ENCODE results near the gene RTP4.

Gene RTP4

GRCh38 chr3:187368251-187369088 is at the start of gene RTP4:
Gene RTP4 (plus strand): TSS chr3:187368385. CDS start chr3:187368442, 57 bp downstream.
- peak; percentile 31 for DNase-seq

GRCh38 chr3:187318819-187319616 is 49.2 kb upstream of the RTP4 start:
- peak; percentile 68 for DNase-seq

DNA sequence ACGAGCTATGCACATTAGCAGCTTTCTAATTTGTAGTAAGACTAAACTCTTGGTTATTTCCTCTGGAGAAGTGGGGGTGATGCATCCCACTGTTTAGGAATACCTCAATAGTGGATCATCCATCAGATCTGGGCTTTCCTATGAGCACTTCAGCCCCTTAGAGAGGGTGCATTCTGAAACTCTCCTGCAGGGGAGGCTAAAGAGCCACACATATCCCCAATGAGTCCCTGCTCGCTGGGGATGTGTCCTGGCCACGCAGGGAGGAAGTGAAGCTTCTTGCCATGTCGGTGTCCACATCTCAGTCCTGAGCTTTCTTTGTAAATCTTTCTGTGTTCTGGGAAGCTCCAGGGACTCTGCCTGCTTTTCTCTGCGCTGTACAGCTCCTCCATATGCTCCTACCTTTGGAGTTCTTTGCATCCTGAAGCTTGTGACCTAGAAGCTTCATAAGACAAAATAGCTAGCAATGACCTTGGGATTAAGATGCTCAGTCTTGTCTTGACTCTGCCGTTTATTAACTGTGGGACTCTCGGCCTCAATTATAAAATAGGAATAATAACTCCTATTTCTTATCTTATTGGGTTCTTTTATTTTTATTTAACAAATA is 48.4 kb upstream of the RTP4 start:
- DNase-seq: peak; percentile 66

DNA sequence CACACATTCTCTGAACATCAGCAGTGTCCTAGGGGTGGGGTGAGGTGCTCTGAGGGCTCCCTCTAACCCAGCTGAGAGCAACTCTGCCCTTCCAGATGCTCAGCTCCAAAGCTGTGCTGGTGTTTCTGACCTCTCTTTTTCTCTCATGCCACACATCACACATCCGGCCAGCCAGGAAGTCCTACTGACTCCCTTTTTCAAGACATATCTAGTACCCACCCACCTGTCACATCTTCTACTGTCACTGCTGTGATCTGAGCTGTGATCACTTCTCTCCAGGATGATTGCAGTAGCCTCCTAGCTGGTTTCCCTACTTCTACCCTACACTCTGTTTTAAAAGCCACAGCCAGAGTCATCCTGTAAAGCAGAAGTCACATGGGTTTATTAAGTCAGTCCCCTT is 46.4 kb upstream of the RTP4 start:
- no peak for DNase-seq

DNA sequence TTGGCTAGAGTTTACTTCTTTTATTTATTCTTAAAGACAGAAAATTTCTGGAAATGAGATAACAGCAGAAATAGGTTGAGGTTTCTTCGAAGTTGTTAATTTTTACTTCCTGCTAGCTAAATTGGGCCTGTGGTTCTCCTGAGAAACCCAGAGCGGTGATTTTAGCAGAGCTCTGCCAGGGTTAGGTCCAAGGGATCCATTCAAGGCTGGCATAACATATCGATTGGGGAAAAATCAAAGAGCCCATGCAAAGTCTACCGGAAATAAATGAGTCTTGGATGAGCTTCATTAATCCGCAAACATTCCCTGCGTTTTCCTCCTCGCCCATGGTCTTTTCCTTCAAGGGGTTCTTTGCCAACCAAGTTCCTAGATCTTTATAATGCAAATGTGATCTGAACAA is 45.9 kb upstream of the RTP4 start:
- DNase-seq: no peak

DNA sequence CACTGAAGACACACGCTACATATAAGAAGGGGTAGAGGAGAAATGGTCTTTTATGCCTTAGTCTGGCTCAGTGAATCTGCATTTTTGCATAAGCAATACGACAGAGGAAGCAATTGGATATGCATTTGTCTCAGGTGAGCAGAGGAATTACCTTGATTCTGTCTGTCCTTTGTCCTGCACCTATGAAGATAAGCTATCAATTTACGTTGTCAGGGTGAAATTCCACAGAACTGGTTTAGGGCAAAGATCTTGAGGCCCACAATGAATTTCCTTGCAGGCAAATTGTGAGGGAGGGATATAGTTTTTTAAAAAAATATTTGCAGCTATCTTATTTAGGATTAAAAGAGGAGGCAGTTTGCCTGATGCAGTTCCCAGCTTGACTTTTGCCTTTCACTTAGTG is 45.1 kb upstream of the RTP4 start:
- no peak for DNase-seq

DNA sequence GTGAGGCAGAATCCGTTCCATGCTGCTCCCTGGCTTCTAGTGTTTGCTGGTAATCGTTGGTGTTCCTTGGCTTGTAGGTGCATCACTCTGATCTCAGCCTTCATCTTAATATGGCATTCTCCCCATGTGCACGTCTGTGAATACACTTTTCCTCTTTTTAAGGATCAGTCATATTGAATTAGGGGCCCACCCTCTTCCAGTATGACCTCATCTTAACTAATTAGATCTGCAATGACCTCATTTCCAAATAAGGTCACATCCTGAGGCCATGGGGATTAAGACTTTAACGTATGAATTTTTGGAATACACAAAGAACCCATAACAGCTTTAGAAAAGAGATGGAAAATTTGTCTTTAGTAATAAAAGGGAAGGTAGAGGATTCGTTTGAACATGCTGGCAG is 42.6 kb upstream of the RTP4 start:
- no peak for DNase-seq

GRCh38 chr3:187327845-187328244 is 40.3 kb upstream of the RTP4 start:
- no peak for DNase-seq

DNA sequence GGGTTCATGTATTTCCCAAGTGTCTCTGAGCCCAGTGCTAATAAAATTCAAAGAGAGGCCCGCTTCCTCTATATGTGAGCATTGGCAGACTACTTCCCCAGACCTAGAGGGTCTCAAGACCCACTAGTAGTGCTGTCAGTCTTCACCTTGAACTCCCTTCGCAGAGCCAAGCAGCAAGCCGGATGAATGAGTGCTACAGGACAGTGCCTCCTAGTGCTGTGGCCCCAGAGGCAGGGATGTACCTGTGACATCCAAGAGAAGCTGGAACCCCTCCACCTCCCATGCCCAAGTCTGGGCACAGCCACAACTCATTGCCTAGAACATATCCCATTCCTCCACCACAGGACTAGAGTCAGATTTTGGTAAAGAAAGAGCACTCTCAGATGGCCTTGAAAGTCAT is 39.5 kb upstream of the RTP4 start:
- no peak for DNase-seq

DNA sequence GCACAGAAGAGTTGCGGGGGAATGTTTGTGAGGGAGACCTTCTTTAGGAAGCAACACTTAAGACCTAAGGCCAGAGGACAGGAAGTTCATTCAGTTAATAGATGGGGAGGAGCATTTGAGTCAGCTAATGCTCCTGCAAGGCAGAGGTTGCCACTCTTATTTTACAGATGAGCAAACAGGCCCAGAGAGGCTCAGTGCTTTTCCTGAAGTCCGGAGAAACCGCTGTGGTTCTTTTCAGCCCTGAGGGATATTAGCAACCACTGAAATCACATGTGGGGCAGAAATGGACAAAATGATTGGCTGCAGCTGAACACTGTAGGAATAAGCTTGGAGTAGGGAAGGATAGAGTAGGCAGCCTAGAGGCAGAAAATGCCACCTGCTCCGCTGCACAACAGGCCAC is 33.3 kb upstream of the RTP4 start:
- no peak for DNase-seq

- no peak for DNase-seq
Measured at GRCh38 chr3:187336322-187336721, 31.9 kb upstream of the RTP4 start.

- DNase-seq: no peak
Measured at GRCh38 chr3:187340578-187340977, 27.6 kb upstream of the RTP4 start.

DNA sequence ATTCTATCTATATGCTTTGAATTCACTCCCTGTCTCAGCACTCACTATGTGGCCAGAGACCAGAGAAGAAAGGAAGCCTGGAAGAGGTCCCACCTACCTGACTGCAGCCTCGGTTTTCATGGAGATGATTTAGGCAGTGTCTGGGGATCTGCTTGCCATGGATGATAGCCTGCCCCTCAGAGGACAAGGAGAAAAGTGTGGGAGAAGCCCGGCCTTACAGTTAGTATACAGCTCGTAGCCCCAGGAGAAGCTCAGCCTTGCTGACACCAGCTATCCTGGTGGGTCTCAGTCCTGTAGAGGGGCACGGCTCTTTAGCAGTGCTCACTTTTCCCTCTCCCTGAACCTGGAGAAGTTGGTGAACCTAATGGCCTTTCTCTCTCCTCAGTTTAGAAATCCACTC is 25.9 kb upstream of the RTP4 start:
- DNase-seq: no peak

DNA sequence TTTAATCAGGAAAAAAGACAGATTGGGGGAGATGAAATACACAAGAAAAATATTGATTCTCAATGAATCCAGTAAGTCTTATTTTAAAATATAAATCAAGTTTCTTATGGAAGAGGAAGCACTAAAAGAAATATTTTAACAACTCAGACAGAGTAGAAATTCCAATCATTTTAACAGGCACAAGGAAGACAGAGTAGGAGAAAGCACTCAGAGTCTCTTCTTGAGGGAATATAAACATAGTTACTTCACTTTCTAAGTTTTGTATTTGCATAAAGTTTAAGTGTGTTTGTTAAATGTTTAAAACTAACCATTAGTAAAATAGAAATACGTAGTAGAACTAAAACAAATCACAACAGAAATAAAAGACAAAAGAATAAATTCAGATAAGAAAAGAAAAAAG is 24.5 kb upstream of the RTP4 start:
- no peak for DNase-seq

- DNase-seq: no peak
Measured at GRCh38 chr3:187352581-187353575, 15.3 kb upstream of the RTP4 start.

GRCh38 chr3:187358068-187358467 is 10.1 kb upstream of the RTP4 start:
- no peak for DNase-seq

DNA sequence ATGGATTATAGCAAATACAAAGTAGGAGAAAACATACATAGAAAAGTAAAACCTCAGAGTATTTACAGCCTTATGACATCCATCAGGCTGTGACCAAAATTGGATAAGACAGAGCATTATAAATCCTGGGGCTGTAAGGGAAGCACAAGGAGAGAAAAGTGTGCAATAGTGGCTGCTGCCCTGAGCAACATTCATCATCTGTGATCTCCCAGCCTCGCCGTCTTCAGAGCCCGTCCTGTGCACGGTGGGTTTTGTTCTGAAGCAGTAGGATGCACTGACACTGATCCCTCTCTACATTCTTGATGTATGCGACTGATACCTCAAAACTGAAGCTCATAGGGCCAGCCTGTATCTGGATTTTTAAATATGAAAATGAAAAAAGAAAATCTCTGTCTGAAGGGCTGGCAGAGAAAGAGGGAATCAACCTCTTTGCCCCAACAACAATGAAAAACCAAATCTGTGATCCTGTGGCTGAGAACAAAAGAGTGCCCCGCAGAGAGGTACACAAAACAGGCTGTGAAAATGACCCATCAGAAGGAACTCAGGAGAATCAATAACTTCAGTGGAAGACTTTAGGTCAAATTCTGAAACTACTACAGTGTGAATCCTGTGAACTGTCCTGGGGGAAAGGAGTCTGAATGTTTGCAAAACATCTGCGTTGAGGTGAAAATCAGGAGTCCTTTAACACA is 8.2 kb upstream of the RTP4 start:
- DNase-seq: no peak

- DNase-seq: no peak
Measured at GRCh38 chr3:187360596-187360995, 7.6 kb upstream of the RTP4 start.

DNA sequence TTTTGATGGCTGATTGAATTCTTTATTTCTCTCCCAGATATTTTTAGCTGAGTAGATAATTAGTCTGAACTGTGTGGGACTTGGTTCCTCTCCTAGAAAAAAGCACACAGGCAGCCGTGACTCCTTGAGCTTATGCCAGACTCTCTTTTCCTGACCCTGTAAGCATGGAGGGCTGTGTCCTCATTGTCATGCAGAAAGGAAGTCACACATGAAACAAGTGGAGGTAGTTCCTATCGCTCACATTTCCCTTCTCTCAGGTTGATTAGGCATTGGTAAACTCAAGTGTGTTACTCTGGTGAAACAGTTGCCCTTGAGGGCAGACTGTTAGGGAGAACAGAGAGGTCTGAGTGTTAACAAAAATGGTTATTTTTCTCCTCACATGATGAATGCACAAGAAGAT is 6.3 kb upstream of the RTP4 start:
- no peak for DNase-seq

DNA sequence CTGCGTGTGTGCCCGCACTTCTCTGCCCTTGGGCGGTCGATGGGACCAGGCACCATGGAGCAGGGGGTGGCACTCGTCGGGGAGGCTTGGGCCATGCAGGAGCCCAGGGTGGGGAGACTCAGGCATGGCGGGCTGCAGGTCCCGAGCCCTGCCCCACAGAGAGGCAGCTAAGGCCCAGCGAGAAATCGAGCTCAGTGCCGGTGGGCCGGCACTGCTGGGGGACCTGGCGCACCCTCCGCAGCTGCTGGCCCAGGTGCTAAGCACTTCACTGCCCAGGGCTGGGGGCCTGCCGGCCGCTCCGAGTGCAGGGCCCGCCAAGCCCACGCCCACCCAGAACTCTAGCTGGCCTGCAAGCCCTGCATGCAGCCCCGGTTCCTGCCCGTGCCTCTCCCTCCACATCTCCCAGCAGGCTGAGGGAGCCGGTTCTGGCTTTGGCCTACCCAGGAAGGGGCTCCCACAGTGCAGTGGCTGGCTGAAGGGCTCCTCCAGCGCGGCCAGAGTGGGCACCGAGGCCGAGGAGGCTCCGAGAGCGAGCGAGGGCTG is 553 bp upstream of the RTP4 start:
- DNase-seq: no peak

DNA sequence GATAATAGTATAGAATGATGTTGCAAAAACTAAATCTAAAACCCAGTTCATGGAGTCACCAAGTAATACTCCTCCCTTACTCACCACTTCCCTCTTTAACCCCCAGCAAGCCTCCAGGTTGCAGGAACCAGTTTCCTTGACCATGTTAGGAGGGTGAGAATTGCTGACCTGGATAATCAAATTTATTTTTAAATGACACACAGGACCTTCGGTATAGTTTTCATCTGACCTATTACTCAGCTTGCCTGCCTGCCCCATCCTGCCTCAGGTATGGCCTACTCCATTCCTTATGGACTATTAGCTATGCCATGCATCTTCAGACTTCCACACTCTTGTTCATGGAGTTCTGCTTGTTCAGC is 883 bp downstream of the RTP4 start:
- DNase-seq: no peak

- DNase-seq: no peak
Measured at GRCh38 chr3:187370051-187370450, 1.9 kb downstream of the RTP4 start.
